ENCODE data around the gene BCORL1. TPM values are rescaled to one million over a fixed set of nuclear protein-coding genes. Genes with fewer than 3 reads are reported as not detected.

Gene BCORL1
- total and polyA plus RNA-seq, 2 donors (not counting 1 experiment from before 2014, with no cell fraction given), result 1.9 to 14.3 TPM

DNA sequence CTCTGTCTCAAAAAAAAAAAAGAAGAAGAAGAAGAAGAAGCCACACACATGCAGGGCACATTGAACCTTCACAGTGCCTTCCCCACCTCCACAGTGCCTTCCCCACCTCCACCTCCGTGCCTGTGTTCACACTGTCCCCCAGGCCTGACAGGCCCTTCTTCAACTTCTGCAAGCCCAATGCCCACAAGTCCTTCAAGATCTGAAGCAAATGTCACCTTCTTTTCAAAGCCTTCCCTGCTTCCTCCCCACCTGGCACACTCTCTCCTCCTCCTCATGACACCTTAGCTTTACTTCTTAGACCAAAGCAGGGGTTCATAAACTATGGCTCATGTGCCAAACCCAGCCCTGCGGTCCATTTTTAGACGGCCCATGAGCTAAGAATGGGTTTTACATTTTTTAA lies 107.9 kb downstream of the BCORL1 start:
- WGBS (ENCODE audit: insufficient coverage), result 0% methylated on average over 1 of the region's 3 CpGs
- H3K9ac ChIP-seq (ENCODE audit: low read length), result no peak overlapping the region
- H3K4me1 ChIP-seq (ENCODE audit: control insufficient read depth in 2 of 2, insufficient read depth in 2 of 2, low read length in 2 of 2), result peaks cover 60 to 85% of the 10 kb centered on the region in 2 donors
- peaks cover 63% of the 10 kb centered on the region for H3K79me2 ChIP-seq (ENCODE audit: control insufficient read depth, insufficient read depth, low read length)
- ChIA-PET CTCF (interaction anchor here (0.6 kb wide), 1 partner anchor 105 kb away, joined by 4 read pairs; no protein-coding TSS in a partner anchor), POLR2A (interaction anchor here (0.7 kb wide), 2 partner anchors 61 to 304 kb away, joined by 3 to 4 read pairs; no protein-coding TSS in a partner anchor)
- H3K4me2 ChIP-seq (replicated peaks; ENCODE audit: low read depth, low read length, poor library complexity, severe bottlenecking), result peak overlapping the region; percentile 47
- peaks cover 65% of the 10 kb centered on the region for H3K4me1 Mint-ChIP-seq
- H3K27ac Mint-ChIP-seq, result peak overlapping the region; percentile 93
- H3K9me3 ChIP-seq (ENCODE audit: control extremely low read depth in 1 of 3, control insufficient read depth in 2 of 3, insufficient read depth in 1 of 3, low read length in 2 of 3), result no peaks in the 10 kb centered on the region
- TF ChIP-seq EZH2 (IDR thresholded peaks at IDR 0.05; ENCODE audit: borderline replicate concordance, insufficient read depth, low read depth, low read length, poor library complexity, severe bottlenecking), result no peak
- TF ChIP-seq, protein P1, sequence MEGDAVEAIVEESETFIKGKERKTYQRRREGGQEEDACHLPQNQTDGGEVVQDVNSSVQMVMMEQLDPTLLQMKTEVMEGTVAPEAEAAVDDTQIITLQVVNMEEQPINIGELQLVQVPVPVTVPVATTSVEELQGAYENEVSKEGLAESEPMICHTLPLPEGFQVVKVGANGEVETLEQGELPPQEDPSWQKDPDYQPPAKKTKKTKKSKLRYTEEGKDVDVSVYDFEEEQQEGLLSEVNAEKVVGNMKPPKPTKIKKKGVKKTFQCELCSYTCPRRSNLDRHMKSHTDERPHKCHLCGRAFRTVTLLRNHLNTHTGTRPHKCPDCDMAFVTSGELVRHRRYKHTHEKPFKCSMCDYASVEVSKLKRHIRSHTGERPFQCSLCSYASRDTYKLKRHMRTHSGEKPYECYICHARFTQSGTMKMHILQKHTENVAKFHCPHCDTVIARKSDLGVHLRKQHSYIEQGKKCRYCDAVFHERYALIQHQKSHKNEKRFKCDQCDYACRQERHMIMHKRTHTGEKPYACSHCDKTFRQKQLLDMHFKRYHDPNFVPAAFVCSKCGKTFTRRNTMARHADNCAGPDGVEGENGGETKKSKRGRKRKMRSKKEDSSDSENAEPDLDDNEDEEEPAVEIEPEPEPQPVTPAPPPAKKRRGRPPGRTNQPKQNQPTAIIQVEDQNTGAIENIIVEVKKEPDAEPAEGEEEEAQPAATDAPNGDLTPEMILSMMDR (IDR thresholded peaks at IDR 0.05), result no peak
- DNase-seq, result no peak
- H3K4me3 Mint-ChIP-seq, result peak overlapping the region; percentile 77
- no peak for ATAC-seq (ENCODE audit: low read depth)
- no peaks in the 10 kb centered on the region for H3K36me3 ChIP-seq (replicated peaks in 1 of 2; ENCODE audit: control extremely low read depth in 1 of 2, control insufficient read depth in 1 of 2, extremely low read depth in 1 of 2, insufficient read depth in 2 of 2, low read length in 1 of 2)
- peak overlapping the region in 1 of 2 donors; percentile 55 for H3K27ac ChIP-seq (ENCODE audit: low read length in 2 of 2)
- H3K9me3 Mint-ChIP-seq (ENCODE audit: insufficient read depth), result no peaks in the 10 kb centered on the region
- H3K27me3 ChIP-seq (replicated peaks in 1 of 4; ENCODE audit: control extremely low read depth in 1 of 4, control insufficient read depth in 3 of 4, insufficient read depth in 4 of 4, low read length in 3 of 4), result no peaks in the 10 kb centered on the region
- H4K20me1 ChIP-seq (ENCODE audit: control insufficient read depth, insufficient read depth, low read length, poor library complexity, severe bottlenecking), result peaks cover 11% of the 10 kb centered on the region
- no peaks in the 10 kb centered on the region for H3K27me3 Mint-ChIP-seq
- no peak overlapping the region for H2AFZ ChIP-seq (ENCODE audit: insufficient read depth, low read depth, low read length, poor library complexity, severe bottlenecking)
- H3K4me3 ChIP-seq (ENCODE audit: control extremely low read depth in 1 of 5, extremely low read depth in 1 of 5, insufficient read depth in 1 of 5, low read depth in 2 of 5, low read length in 4 of 5), result no peak overlapping the region
- intact Hi-C loops (cut with micrococcal nuclease), result no loop called here

DNA sequence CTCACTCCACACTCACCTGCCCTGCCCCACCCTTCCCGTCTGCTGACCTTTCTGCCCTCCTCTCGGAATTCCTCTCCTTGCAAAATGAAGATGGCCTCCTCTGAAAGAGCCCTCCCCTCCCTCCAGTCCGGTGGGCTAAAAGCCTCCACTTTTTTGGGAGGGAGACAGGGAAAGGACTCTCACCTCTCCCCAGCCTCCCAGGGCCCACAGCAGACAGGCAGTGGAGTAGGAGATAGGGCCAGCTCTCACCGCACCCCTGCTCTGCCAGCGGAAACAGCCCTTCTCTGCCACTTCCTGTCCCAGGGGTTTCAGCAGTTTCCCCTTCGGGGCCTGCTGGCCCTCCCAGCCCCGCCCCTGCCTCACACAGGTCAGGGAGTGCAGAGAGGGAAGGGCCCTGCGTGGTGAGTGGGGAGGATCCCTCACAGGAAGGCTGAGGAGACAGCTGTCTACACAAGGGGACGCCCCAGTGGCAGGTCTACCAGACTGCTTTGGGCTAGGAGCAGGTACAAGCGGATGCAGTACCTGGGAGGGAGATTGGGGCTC lies 109.6 kb downstream of the BCORL1 start:
- no peaks in the 10 kb centered on the region for H3K27me3 ChIP-seq (replicated peaks in 1 of 4; ENCODE audit: control extremely low read depth in 1 of 4, control insufficient read depth in 3 of 4, insufficient read depth in 4 of 4, low read length in 3 of 4)
- H3K4me3 Mint-ChIP-seq, result peak overlapping the region; percentile 88
- peaks cover 11% of the 10 kb centered on the region for H4K20me1 ChIP-seq (ENCODE audit: control insufficient read depth, insufficient read depth, low read length, poor library complexity, severe bottlenecking)
- H3K36me3 ChIP-seq (replicated peaks in 1 of 2; ENCODE audit: control extremely low read depth in 1 of 2, control insufficient read depth in 1 of 2, extremely low read depth in 1 of 2, insufficient read depth in 2 of 2, low read length in 1 of 2), result no peaks in the 10 kb centered on the region
- peak overlapping the region; percentile 1 to 64 (median 49) for H3K4me3 ChIP-seq (ENCODE audit: control extremely low read depth in 1 of 5, extremely low read depth in 1 of 5, insufficient read depth in 1 of 5, low read depth in 2 of 5, low read length in 4 of 5)
- H3K9ac ChIP-seq (ENCODE audit: low read length), result peak overlapping the region; percentile 59
- no peaks in the 10 kb centered on the region for H3K9me3 Mint-ChIP-seq (ENCODE audit: insufficient read depth)
- ChIA-PET CTCF (interaction anchor here (1.0 to 1.4 kb wide), 4 partner anchors 10 to 17 kb away, joined by 3 to 11 read pairs (median 4); no protein-coding TSS in a partner anchor), POLR2A (interaction anchor here (0.6 to 1.7 kb wide), 4 partner anchors 10 to 413 kb away, joined by 3 to 9 read pairs (median 6); no protein-coding TSS in a partner anchor)
- peaks cover 55% of the 10 kb centered on the region for H3K4me1 Mint-ChIP-seq
- no peak overlapping the region for H2AFZ ChIP-seq (ENCODE audit: insufficient read depth, low read depth, low read length, poor library complexity, severe bottlenecking)
- no peaks in the 10 kb centered on the region for H3K9me3 ChIP-seq (ENCODE audit: control extremely low read depth in 1 of 3, control insufficient read depth in 2 of 3, insufficient read depth in 1 of 3, low read length in 2 of 3)
- H3K4me2 ChIP-seq (replicated peaks; ENCODE audit: low read depth, low read length, poor library complexity, severe bottlenecking), result peak overlapping the region; percentile 78
- intact Hi-C loops (cut with micrococcal nuclease), result loop anchor here (1.0 kb wide), 2 partner anchors 8 to 17 kb away; no protein-coding TSS in a partner anchor
- peak overlapping the region; percentile 95 for H3K27ac Mint-ChIP-seq
- 0% methylated on average over 2 of the region's 10 CpGs for WGBS (ENCODE audit: insufficient coverage)
- H3K79me2 ChIP-seq (ENCODE audit: control insufficient read depth, insufficient read depth, low read length), result peaks cover 57% of the 10 kb centered on the region
- DNase-seq (peak; percentile 92), ATAC-seq (ENCODE audit: low read depth) (peak; percentile 96)
- H3K27ac ChIP-seq (ENCODE audit: low read length in 2 of 2), result peak overlapping the region; percentile 75 to 81
- TF ChIP-seq, protein P1 (IDR thresholded peaks at IDR 0.05), result peak; percentile 14
- no peak for TF ChIP-seq EZH2 (IDR thresholded peaks at IDR 0.05; ENCODE audit: borderline replicate concordance, insufficient read depth, low read depth, low read length, poor library complexity, severe bottlenecking)
- H3K4me1 ChIP-seq (ENCODE audit: control insufficient read depth in 2 of 2, insufficient read depth in 2 of 2, low read length in 2 of 2), result peaks cover 43 to 70% of the 10 kb centered on the region in 2 donors
- H3K27me3 Mint-ChIP-seq, result no peaks in the 10 kb centered on the region

Measured in B cell (primary cell).